ENCODE data around the gene ST7. TPM values are rescaled to one million over a fixed set of nuclear protein-coding genes. Genes with fewer than 3 reads are reported as not detected.
"Not testable (repeated sequence)": the region's sequence is repeated elsewhere in the genome, so short reads cannot be mapped to it uniquely, and the experiment has no call there.

Gene ST7
- total RNA-seq, 2 donors from 2014 or later: 6.1 to 8.0 TPM

- H3K4me3 Mint-ChIP-seq: no peak overlapping the region
- no peaks in the 10 kb centered on the region for H3K4me1 Mint-ChIP-seq
- H3K9me3 ChIP-seq (ENCODE audit: control insufficient read depth, low read length, poor library complexity, severe bottlenecking): no peaks in the 10 kb centered on the region
- H3K27ac Mint-ChIP-seq: no peak overlapping the region
- no peak for DNase-seq
- ATAC-seq: no peak
- H3K36me3 Mint-ChIP-seq (ENCODE audit: low read depth): no peaks in the 10 kb centered on the region
- peaks cover 42% of the 10 kb centered on the region for H3K27me3 Mint-ChIP-seq
Observed at GRCh38 chr7:117243390-117243789, 290.1 kb downstream of the ST7 start.

- H3K36me3 Mint-ChIP-seq (ENCODE audit: low read depth); H3K27ac Mint-ChIP-seq; H3K9me3 ChIP-seq (ENCODE audit: control insufficient read depth, low read length, poor library complexity, severe bottlenecking); ATAC-seq; DNase-seq; H3K4me1 Mint-ChIP-seq; H3K4me3 Mint-ChIP-seq: not testable (repeated sequence)
- H3K27me3 Mint-ChIP-seq: peaks cover 24% of the 10 kb centered on the region
Observed at GRCh38 chr7:117245703-117246102, 292.4 kb downstream of the ST7 start.

DNA sequence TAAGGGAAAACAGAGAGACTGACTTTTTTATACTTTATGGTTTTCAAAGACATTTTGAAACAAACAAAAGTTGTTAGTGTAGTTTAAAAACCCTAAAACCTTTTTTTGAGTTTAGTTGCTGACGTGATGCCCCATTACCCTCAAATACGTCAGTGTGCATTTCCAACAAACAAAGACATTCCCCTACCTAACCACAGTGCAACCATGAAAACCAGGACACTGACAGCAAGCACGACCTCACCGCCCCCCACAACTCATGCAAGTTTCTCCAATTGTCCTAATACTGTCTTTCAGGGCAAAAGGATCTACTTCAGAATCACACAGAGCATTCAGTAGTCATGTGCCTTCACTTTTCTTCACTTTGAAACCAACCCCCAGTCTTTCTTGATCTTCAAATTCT is 294.5 kb downstream of the ST7 start:
- no peaks in the 10 kb centered on the region for H3K36me3 Mint-ChIP-seq (ENCODE audit: low read depth)

DNA sequence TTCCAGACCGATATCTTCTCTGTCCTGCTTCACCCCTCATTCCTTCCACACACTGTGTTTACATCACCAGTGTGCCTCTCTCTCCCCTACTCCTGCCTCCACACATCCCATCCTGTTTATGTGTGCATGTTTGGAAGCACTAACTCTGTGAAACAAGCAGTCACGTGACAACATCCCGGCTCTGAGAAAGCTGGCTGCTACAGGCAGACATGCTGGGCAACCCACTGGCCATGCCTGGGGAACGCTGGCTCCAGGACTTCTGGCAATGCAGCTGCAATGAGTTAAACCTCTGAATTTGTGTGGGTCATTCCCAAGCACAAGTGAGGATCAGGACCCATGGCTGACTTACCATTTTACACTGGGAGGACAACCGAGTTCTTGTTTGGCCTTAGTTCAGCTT is 295.5 kb downstream of the ST7 start:
- ATAC-seq (no peak), DNase-seq (no peak)
- Mint-ChIP-seq H3K27me3 (no peaks in the 10 kb centered on the region), H3K4me3 (no peak overlapping the region), H3K36me3 (ENCODE audit: low read depth) (peaks cover 2% of the 10 kb centered on the region), H3K27ac (no peak overlapping the region), H3K4me1 (no peaks in the 10 kb centered on the region)
- H3K9me3 ChIP-seq (ENCODE audit: control insufficient read depth, low read length, poor library complexity, severe bottlenecking): no peaks in the 10 kb centered on the region

More for the DNA sequence above, 294.5 kb downstream of the ST7 start:
- ATAC-seq (no peak), DNase-seq (no peak)
- Mint-ChIP-seq H3K4me3 (no peak overlapping the region), H3K27me3 (peaks cover 3% of the 10 kb centered on the region), H3K27ac (no peak overlapping the region), H3K4me1 (no peaks in the 10 kb centered on the region)
- H3K9me3 ChIP-seq (ENCODE audit: control insufficient read depth, low read length, poor library complexity, severe bottlenecking): no peaks in the 10 kb centered on the region

- ATAC-seq: no peak
- Mint-ChIP-seq H3K4me3 (no peak overlapping the region), H3K27ac (no peak overlapping the region), H3K4me1 (no peaks in the 10 kb centered on the region), H3K27me3 (no peaks in the 10 kb centered on the region), H3K36me3 (ENCODE audit: low read depth) (peaks cover 2% of the 10 kb centered on the region)
- H3K9me3 ChIP-seq (ENCODE audit: control insufficient read depth, low read length, poor library complexity, severe bottlenecking): no peaks in the 10 kb centered on the region
- no peak for DNase-seq
Observed at GRCh38 chr7:117249696-117250095, 296.4 kb downstream of the ST7 start.

DNA sequence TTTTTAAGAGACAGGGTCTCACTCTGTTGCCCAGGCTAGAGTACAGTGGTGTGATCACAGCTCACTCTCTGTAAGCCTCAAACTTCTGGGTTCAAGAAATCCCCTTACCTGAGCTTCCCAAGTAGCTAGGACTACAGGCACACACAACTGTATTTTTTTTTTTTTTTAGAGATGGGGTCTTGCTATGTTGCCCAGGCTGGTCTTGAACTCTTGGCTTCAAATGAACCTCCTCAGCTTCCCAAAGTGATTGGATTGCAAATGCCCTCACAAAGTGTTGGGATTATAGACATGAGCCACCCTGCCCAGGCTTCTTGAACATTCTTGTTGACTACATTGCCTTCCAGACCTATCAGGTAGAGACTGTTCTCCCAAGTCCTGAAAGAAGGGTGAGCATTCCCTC is 296.9 kb downstream of the ST7 start:
- DNase-seq (no peak), ATAC-seq (no peak)
- H3K27me3 Mint-ChIP-seq: no peaks in the 10 kb centered on the region

GRCh38 chr7:117250801-117251200 is 297.5 kb downstream of the ST7 start:
- Mint-ChIP-seq H3K27me3 (no peaks in the 10 kb centered on the region), H3K27ac (no peak overlapping the region), H3K36me3 (ENCODE audit: low read depth) (peaks cover 2% of the 10 kb centered on the region), H3K4me1 (no peaks in the 10 kb centered on the region), H3K4me3 (no peak overlapping the region)
- ATAC-seq (no peak), DNase-seq (no peak)
- H3K9me3 ChIP-seq (ENCODE audit: control insufficient read depth, low read length, poor library complexity, severe bottlenecking): no peaks in the 10 kb centered on the region

More for the DNA sequence above, 296.9 kb downstream of the ST7 start:
- Mint-ChIP-seq H3K36me3 (ENCODE audit: low read depth) (peaks cover 2% of the 10 kb centered on the region), H3K4me1 (no peaks in the 10 kb centered on the region), H3K27ac (no peak overlapping the region), H3K4me3 (no peak overlapping the region)
- H3K9me3 ChIP-seq (ENCODE audit: control insufficient read depth, low read length, poor library complexity, severe bottlenecking): no peaks in the 10 kb centered on the region

GRCh38 chr7:117251687-117252086 is 298.4 kb downstream of the ST7 start:
- no peaks in the 10 kb centered on the region for H3K9me3 ChIP-seq (ENCODE audit: control insufficient read depth, low read length, poor library complexity, severe bottlenecking)
- Mint-ChIP-seq H3K36me3 (ENCODE audit: low read depth) (peaks cover 2% of the 10 kb centered on the region), H3K27me3 (peaks cover under 1% of the 10 kb centered on the region), H3K27ac (no peak overlapping the region), H3K4me3 (no peak overlapping the region), H3K4me1 (no peaks in the 10 kb centered on the region)
- DNase-seq (no peak), ATAC-seq (no peak)

- Mint-ChIP-seq H3K27me3 (peaks cover 24% of the 10 kb centered on the region), H3K4me3 (no peak overlapping the region), H3K36me3 (ENCODE audit: low read depth) (peaks cover 2% of the 10 kb centered on the region), H3K4me1 (no peaks in the 10 kb centered on the region), H3K27ac (no peak overlapping the region)
- no peak for ATAC-seq
- DNase-seq: no peak
- H3K9me3 ChIP-seq (ENCODE audit: control insufficient read depth, low read length, poor library complexity, severe bottlenecking): no peaks in the 10 kb centered on the region
Observed at GRCh38 chr7:117259615-117260014, 306.3 kb downstream of the ST7 start.

DNA sequence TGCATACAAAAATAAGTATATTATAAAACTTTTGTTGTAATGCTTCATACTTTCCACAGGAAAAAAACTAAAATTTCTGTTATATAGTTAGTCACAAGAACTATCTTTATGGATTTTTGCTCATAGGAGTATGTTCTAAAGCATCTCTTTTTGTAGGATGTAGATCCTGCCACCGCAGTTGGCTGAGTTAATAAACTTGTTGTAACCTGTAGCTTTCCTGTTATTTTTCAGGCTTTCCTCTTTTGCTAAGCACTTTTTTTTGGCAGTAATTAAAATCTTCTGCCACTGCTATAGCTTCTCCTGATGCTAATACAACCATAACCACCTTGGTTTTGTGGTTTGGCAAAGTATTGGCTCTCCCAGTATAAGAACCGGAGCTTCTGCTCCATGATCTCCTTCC is 309.2 kb downstream of the ST7 start:
- ATAC-seq (no peak), DNase-seq (no peak)
- Mint-ChIP-seq H3K4me3 (no peak overlapping the region), H3K27me3 (peaks cover 17% of the 10 kb centered on the region), H3K36me3 (ENCODE audit: low read depth) (peaks cover 2% of the 10 kb centered on the region), H3K27ac (no peak overlapping the region), H3K4me1 (no peaks in the 10 kb centered on the region)
- H3K9me3 ChIP-seq (ENCODE audit: control insufficient read depth, low read length, poor library complexity, severe bottlenecking): no peaks in the 10 kb centered on the region

GRCh38 chr7:117264716-117265115 is 311.4 kb downstream of the ST7 start:
- Mint-ChIP-seq H3K36me3 (ENCODE audit: low read depth) (no peaks in the 10 kb centered on the region), H3K4me1 (no peaks in the 10 kb centered on the region), H3K27me3 (peaks cover 21% of the 10 kb centered on the region), H3K4me3 (no peak overlapping the region), H3K27ac (no peak overlapping the region)
- ATAC-seq: no peak
- no peaks in the 10 kb centered on the region for H3K9me3 ChIP-seq (ENCODE audit: control insufficient read depth, low read length, poor library complexity, severe bottlenecking)
- DNase-seq: no peak

- H3K9me3 ChIP-seq (ENCODE audit: control insufficient read depth, low read length, poor library complexity, severe bottlenecking): no peaks in the 10 kb centered on the region
- Mint-ChIP-seq H3K36me3 (ENCODE audit: low read depth) (no peaks in the 10 kb centered on the region), H3K27ac (no peak overlapping the region), H3K4me3 (no peak overlapping the region), H3K4me1 (no peaks in the 10 kb centered on the region), H3K27me3 (peaks cover 44% of the 10 kb centered on the region)
- no peak for ATAC-seq
- DNase-seq: no peak
Observed at GRCh38 chr7:117269417-117269816, 316.1 kb downstream of the ST7 start.

GRCh38 chr7:117269886-117270285 is 316.6 kb downstream of the ST7 start:
- ATAC-seq: no peak
- peaks cover 47% of the 10 kb centered on the region for H3K27me3 Mint-ChIP-seq
- no peak overlapping the region for H3K27ac Mint-ChIP-seq
- no peak overlapping the region for H3K4me3 Mint-ChIP-seq
- no peaks in the 10 kb centered on the region for H3K36me3 Mint-ChIP-seq (ENCODE audit: low read depth)
- no peak for DNase-seq
- H3K9me3 ChIP-seq (ENCODE audit: control insufficient read depth, low read length, poor library complexity, severe bottlenecking): no peaks in the 10 kb centered on the region
- no peaks in the 10 kb centered on the region for H3K4me1 Mint-ChIP-seq

- Mint-ChIP-seq H3K36me3 (ENCODE audit: low read depth) (no peaks in the 10 kb centered on the region), H3K4me3 (no peak overlapping the region), H3K4me1 (no peaks in the 10 kb centered on the region), H3K27ac (no peak overlapping the region), H3K27me3 (peaks cover 51% of the 10 kb centered on the region)
- no peak for DNase-seq
- no peaks in the 10 kb centered on the region for H3K9me3 ChIP-seq (ENCODE audit: control insufficient read depth, low read length, poor library complexity, severe bottlenecking)
- no peak for ATAC-seq
Observed at GRCh38 chr7:117270371-117270770, 317.1 kb downstream of the ST7 start.

DNA sequence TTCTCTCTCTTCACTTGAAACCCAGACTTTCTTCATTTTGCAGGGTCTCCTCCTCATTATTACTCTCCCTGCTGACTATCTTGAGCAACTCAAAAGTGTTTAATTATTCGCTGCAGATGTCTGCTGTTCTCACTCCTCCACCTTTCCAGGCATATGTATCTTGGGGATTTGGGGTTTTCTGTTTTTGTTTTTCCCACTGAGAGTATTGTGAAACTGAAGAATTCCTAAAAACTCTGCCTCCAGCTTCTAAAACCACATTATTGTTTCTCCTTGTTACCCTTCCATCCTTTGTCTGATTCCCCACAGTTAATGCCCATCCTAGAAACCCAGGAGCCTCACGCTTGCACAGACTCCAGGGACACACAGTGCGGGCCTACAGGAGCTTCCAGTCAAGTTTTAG is 318.3 kb downstream of the ST7 start:
- H3K27ac Mint-ChIP-seq: no peak overlapping the region
- ATAC-seq: no peak

More for the DNA sequence above, 318.3 kb downstream of the ST7 start:
- Mint-ChIP-seq H3K36me3 (ENCODE audit: low read depth) (no peaks in the 10 kb centered on the region), H3K4me3 (no peak overlapping the region), H3K27me3 (peaks cover 57% of the 10 kb centered on the region), H3K4me1 (no peaks in the 10 kb centered on the region)
- H3K9me3 ChIP-seq (ENCODE audit: control insufficient read depth, low read length, poor library complexity, severe bottlenecking): no peaks in the 10 kb centered on the region
- no peak for DNase-seq

All from T-helper 17 cell (primary cell).